Stimulated activated CD4-positive, alpha-beta T cell treated with anti-CD3 and anti-CD28 coated beads, Interleukin-1b, Interleukin-23, amount 100 ng/mL, for 48 hours (primary cell): ENCODE results near the gene DYNLRB2.

Experiments used
- DNase-seq: peaks from one replicate; pipeline ENCODE4 v3.0.0-alpha.2; 2020

DYNLRB2 gene

GRCh38 chr16:80540516-80541305 lies at the start of gene DYNLRB2:
Gene DYNLRB2, plus strand, starts transcription at chr16:80540993. Its CDS starts 84 bp downstream, at chr16:80541077.
- peak; percentile 92 for DNase-seq

GRCh38 chr16:80500116-80500859 lies 40.5 kb upstream of the DYNLRB2 start:
- no peak for DNase-seq

GRCh38 chr16:80500961-80501525 lies 39.8 kb upstream of the DYNLRB2 start:
- no peak for DNase-seq

- no peak for DNase-seq
These were observed 37.7 kb upstream of the DYNLRB2 start for GRCh38 chr16:80503107-80503506.

- no peak for DNase-seq
These were observed 33.3 kb upstream of the DYNLRB2 start for GRCh38 chr16:80507538-80507937.

- DNase-seq = no peak
These were observed 30.9 kb upstream of the DYNLRB2 start for GRCh38 chr16:80509872-80510271.

GRCh38 chr16:80511824-80512592 lies 28.8 kb upstream of the DYNLRB2 start:
- DNase-seq = no peak

GRCh38 chr16:80512593-80512853 lies 28.3 kb upstream of the DYNLRB2 start:
- DNase-seq = no peak

- DNase-seq = no peak
These were observed 25.4 kb upstream of the DYNLRB2 start for GRCh38 chr16:80515374-80515773.

- DNase-seq = no peak
These were observed 22.9 kb upstream of the DYNLRB2 start for GRCh38 chr16:80517846-80518245.

- peak; percentile 41 for DNase-seq
These were observed 22.4 kb upstream of the DYNLRB2 start for GRCh38 chr16:80518436-80518835.

- DNase-seq = no peak
These were observed 21.6 kb upstream of the DYNLRB2 start for GRCh38 chr16:80519189-80519588.

GRCh38 chr16:80525420-80525819 lies 15.4 kb upstream of the DYNLRB2 start:
- DNase-seq = no peak

GRCh38 chr16:80526418-80527061 lies 14.3 kb upstream of the DYNLRB2 start:
- DNase-seq = peak; percentile 30

- peak; percentile 65 for DNase-seq
These were observed 13.5 kb upstream of the DYNLRB2 start for GRCh38 chr16:80527297-80527696.

- DNase-seq = no peak
These were observed 10.3 kb upstream of the DYNLRB2 start for GRCh38 chr16:80530479-80530878.

- peak; percentile 16 for DNase-seq
These were observed 4.6 kb upstream of the DYNLRB2 start for GRCh38 chr16:80536238-80536637.

GRCh38 chr16:80541306-80541694 lies 507 bp downstream of the DYNLRB2 start:
- DNase-seq = no peak

- DNase-seq = no peak
These were observed 2.4 kb downstream of the DYNLRB2 start for GRCh38 chr16:80543162-80543561.

GRCh38 chr16:80544326-80544725 lies 3.5 kb downstream of the DYNLRB2 start:
- DNase-seq = no peak

GRCh38 chr16:80546249-80546648 lies 5.5 kb downstream of the DYNLRB2 start:
- no peak for DNase-seq

- DNase-seq = no peak
These were observed 6.4 kb downstream of the DYNLRB2 start for GRCh38 chr16:80547145-80547544.

GRCh38 chr16:80552277-80552676 lies 11.5 kb downstream of the DYNLRB2 start:
- no peak for DNase-seq
